Motor neuron (in vitro differentiated cells): ENCODE results near the gene ASIC2. TPM values are rescaled to one million over a fixed set of nuclear protein-coding genes. Genes with fewer than 3 reads are reported as not detected.
A peak's percentile ranks its signal among the peaks of the same experiment; 100 is the strongest.
"Not testable (repeated sequence)": the region's sequence is repeated elsewhere in the genome, so short reads cannot be mapped to it uniquely, and the experiment has no call there.

Source experiments
- ATAC-seq, 8 experiments: fragments of 200-7000 bp; cut with Tn5 transposase; replicated peaks in 6 of 8; 2 replicates each; pipeline ENCODE4 v1.8.0; 2021; ENCODE audit warnings: mild to moderate bottlenecking in 8 of 8, moderate library complexity in 8 of 8
- H3K27ac ChIP-seq, 2 donors: fragments of 250-450 bp; sonication (Bioruptor Pico); 2 replicates each; pipeline ENCODE4 v1.9.0; 2021; ENCODE audit warnings: antibody characterized with exemption in 2 of 2, mild to moderate bottlenecking in 2 of 2, moderate library complexity in 1 of 2
- H3K4me1 ChIP-seq, 2 donors: fragments of 250-450 bp; sonication (Bioruptor Pico); replicated peaks in 1 of 2; 2 replicates each; pipeline ENCODE4 v1.6.1; 2021; ENCODE audit warnings: antibody characterized with exemption in 2 of 2, mild to moderate bottlenecking in 2 of 2, moderate library complexity in 1 of 2
- H3K4me3 ChIP-seq, 5 donors: fragments of 250-450 bp; sonication (Bioruptor Pico); 2 replicates each; pipeline ENCODE4 v1.9.0; 2021; ENCODE audit warnings: antibody characterized with exemption in 5 of 5, mild to moderate bottlenecking in 5 of 5, moderate library complexity in 4 of 5
- WGBS, 10 experiments: fragments of 450-650 bp; shearing (Covaris generic); methylation state at CpG; one replicate each; pipeline ENCODE4 v1.0.0; 2022; 5-methylcytosine and 5-hydroxymethylcytosine counted together
- in situ Hi-C, 9 experiments: fragments of 400-800 bp; cut with MboI; loops; one replicate each; pipeline ENCODE4 v1.15.0; 2021; ENCODE audit warnings: low sequenced_read_pairs in 9 of 9, low pct_unique_long_range_greater_than_20kb in 2 of 9; ENCODE audit not compliant: unreplicated experiment in 9 of 9
- total RNA-seq, 8 experiments: library from RNA; unstranded; fragments of 300-600 nt; gene quantifications; 2 replicates each; pipeline versions ENCODE4 v1.2.3 to v1.2.4, GENCODE V29; 2022

ASIC2 gene
- total RNA-seq, 8 experiments from 2014 or later: 0.66 to 8.2 (median 1.8) TPM

- H3K4me1 ChIP-seq: no peaks in the 10 kb centered on the region
- no peak overlapping the region for H3K4me3 ChIP-seq
- in situ Hi-C loops: no loop called here
- no peak for ATAC-seq
- no peak overlapping the region for H3K27ac ChIP-seq
- WGBS, 10 experiments: 14 to 100% (median 77%) methylated on average over 1 of the region's 1 CpG; no CpG with 5 or more reads in 4 of the 10 experiments
Measured at GRCh38 chr17:32976605-32977004, 316.5 kb downstream of the ASIC2 start.

GRCh38 chr17:32976131-32976530 is 317.0 kb downstream of the ASIC2 start:
- H3K4me3 ChIP-seq: no peak overlapping the region
- in situ Hi-C loops: no loop called here
- ATAC-seq: no peak
- H3K4me1 ChIP-seq: no peaks in the 10 kb centered on the region
- H3K27ac ChIP-seq: no peak overlapping the region
- WGBS, 10 experiments: 40 to 93% (median 44%) methylated on average over 1 to 3 of the region's 4 CpGs; no CpG with 5 or more reads in 3 of the 10 experiments

GRCh38 chr17:32971171-32971570 is 321.9 kb downstream of the ASIC2 start:
- H3K4me3 ChIP-seq: no peak overlapping the region
- no peak for ATAC-seq
- no peak overlapping the region for H3K27ac ChIP-seq
- in situ Hi-C loops: no loop called here
- 0 to 100% (median 75%) methylated on average over 1 of the region's 1 CpG; no CpG with 5 or more reads in 1 of the 10 experiments for WGBS, 10 experiments
- H3K4me1 ChIP-seq: no peaks in the 10 kb centered on the region

GRCh38 chr17:32970281-32970680 is 322.8 kb downstream of the ASIC2 start:
- Histone ChIP-seq H3K27ac (no peak overlapping the region), H3K4me1 (no peaks in the 10 kb centered on the region), H3K4me3 (no peak overlapping the region)
- in situ Hi-C loops: no loop called here
- ATAC-seq: peak in 1 of 8 experiments; percentile 70
- 10 to 83% (median 50%) methylated on average over 1 to 3 of the region's 3 CpGs; no CpG with 5 or more reads in 3 of the 10 experiments for WGBS, 10 experiments

GRCh38 chr17:32969231-32969630 is 323.9 kb downstream of the ASIC2 start:
- in situ Hi-C loops, H3K27ac ChIP-seq, ATAC-seq, H3K4me3 ChIP-seq, H3K4me1 ChIP-seq: not testable (repeated sequence)
- WGBS, 10 experiments: 40 to 100% (median 70%) methylated on average over 1 to 2 of the region's 4 CpGs; no CpG with 5 or more reads in 5 of the 10 experiments

GRCh38 chr17:32964541-32964940 is 328.6 kb downstream of the ASIC2 start:
- H3K4me1 ChIP-seq: no peaks in the 10 kb centered on the region
- in situ Hi-C loops: no loop called here
- ATAC-seq: no peak
- H3K4me3 ChIP-seq: no peak overlapping the region
- no peak overlapping the region for H3K27ac ChIP-seq
- WGBS, 10 experiments: 20 to 100% (median 77%) methylated on average over 1 to 11 of the region's 11 CpGs
